Right renal cortex interstitium (tissue), 3 donors: ENCODE measurements around the gene RUFY4. TPM values are rescaled to one million over a fixed set of nuclear protein-coding genes. Genes with fewer than 3 reads are reported as not detected.

Experiments used
- DNase-seq, 3 donors: peaks; one replicate each; pipeline ENCODE4 v3.0.0-alpha.2; 2013; ENCODE audit warnings: low read depth in 3 of 3, low spot score in 2 of 3
- polyA plus RNA-seq, 3 donors: library from polyadenylated mRNA; unstranded; fragments of 120-200 nt; gene quantifications; one replicate each; pipeline ENCODE4 v1.2.1, GENCODE V29; 2013; ENCODE audit not compliant: insufficient read length in 3 of 3

Gene RUFY4, protein sequence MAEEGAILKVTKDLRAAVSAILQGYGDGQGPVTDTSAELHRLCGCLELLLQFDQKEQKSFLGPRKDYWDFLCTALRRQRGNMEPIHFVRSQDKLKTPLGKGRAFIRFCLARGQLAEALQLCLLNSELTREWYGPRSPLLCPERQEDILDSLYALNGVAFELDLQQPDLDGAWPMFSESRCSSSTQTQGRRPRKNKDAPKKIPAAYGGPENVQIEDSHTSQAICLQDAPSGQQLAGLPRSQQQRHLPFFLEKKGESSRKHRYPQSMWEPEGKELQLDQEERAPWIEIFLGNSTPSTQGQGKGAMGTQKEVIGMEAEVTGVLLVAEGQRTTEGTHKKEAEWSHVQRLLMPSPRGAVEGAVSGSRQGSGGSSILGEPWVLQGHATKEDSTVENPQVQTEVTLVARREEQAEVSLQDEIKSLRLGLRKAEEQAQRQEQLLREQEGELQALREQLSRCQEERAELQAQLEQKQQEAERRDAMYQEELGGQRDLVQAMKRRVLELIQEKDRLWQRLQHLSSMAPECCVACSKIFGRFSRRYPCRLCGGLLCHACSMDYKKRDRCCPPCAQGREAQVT
- polyA plus RNA-seq: under 1 TPM; 0.08 to 0.24 (median 0.24) TPM

DNA sequence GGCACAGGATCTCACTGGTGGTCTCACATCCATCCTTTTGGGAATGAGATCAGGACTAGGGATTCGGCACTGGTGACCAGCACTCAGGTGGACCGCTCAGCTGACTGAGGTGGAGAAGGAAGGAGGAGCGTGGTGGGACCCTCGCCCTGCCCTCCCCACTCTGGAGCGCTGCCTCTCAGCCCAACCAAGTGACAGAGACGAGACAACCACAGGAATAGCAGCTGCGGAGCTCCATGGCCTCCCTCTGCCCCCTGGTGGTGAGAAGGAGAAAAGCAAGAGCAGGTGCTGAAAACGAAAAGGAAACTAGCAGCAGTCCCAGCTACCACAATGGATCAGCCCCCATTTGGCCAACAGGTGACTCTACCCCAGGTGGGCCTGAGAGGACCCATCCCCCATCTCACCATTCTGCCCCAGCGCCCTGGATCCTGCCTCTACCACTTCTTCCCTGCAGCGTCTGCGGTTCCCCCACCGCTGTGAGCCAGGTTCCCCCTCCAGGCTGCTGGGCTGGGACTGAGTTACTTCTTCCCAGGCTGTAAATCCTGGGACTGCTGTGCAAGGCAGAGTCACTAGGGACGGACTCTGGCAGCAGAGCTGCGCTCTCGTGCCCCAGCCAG, at the start of gene RUFY4:
RUFY4 (plus strand) TSS at position 533 of the 614 bp plus-strand sequence. CDS start 1,353 bp downstream, outside the sequence.
- peak; percentile 29 to 55 (median 51) for DNase-seq

DNA sequence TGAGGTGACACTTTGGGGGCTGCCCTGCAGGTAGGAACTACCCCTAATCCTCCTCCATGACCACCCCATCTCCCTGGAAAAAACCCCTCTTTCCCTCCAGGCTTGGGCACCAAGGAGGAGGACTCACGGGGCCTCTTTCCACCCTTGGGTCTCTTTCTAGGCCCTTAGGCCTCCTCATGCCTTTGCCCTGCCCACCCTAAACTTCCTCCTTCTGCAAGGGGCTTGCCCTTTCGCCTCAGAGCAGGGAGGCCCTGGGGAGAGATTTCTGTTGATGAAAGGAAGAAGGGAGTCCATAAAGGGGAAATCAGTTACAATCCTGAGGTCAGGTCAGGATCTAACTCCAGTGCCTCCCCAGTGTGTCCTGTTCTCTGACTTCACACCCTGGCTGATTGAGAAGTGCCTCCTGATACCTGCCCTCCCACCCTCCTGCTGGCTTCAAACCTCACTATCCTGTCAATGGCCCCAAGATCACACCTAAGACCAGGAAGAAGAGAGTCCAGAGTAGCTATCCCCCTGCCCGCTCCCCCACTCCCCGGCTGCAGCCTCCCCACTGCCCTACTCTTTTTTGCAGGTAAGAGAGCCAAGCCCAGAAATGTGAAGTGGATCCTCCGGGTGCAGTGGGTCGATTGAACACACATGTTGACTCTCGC, 49.5 kb upstream of the RUFY4 start:
- no peak for DNase-seq

DNA sequence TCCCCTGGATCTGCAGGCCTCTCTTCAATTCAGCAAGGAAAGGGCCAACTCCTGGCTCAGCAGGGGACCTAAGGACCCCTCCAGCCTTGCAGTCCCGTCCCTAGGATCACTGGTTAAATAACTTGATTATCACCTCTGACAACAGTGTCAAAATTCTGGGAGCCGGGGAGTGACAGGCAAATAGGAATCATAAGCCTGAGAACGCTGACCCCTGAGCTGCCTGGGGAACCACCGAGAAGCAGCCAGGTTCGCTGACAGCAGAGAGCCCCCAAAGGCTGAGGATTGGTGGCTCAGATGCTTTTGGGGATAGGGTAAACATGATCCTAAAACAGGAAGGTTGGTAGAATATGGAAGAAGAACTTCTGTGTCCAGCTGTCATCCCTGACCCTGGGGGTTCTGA, 48.8 kb upstream of the RUFY4 start:
- DNase-seq: no peak

DNA sequence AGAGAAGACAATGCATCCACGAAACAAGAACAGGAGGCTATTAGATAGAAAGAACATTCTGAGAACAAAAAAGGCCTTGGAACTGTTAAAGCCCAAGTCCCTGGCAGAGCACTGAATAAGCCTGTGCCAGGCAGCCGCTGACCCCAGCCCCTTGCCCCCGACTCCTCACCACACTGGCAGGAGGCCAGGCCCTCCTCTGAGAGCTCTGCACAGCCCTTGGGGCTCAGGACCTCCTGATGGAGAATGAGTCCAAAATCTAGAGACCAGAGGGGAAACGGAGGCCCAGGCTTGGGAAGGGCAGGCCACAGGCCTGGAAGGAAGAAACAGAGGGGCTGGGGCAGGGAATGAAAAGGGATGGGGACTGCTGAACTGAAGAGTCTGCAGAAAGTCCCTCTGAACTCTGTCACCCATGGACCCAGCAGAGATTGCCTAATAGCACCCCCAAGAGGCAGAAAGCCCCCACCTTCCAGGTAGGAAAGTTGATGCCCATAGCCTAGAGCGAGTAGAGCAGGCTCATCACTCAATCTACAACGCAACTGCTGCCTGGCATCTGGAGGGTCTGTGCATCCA, 48.0 kb upstream of the RUFY4 start:
- no peak for DNase-seq

DNA sequence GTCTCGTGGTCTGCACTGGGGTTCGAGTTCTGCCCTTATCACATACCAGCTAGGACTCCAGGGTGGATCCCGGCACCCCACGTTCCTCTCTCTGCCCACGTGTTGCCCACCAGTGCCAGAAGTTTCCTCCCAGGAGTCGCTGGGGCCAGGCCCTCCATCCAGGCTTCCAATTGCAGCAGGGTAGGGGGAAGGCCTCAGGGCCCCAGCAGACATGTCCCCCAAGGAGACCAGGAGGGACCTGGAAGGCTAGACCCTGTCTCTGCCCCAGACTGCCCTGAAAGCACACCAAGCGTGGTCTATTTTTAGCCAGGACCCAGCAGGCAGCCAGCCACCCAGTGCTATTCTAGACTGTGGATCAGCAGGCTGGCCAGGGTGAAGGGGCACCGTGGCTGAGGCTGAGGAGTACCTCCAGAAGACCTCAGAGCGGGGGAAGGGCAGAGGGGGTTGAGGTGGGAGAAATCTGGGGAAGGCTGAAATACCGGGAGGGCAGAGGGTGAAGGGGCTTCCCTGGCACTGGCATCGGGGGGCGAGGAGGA, 47.4 kb upstream of the RUFY4 start:
- DNase-seq: no peak

DNA sequence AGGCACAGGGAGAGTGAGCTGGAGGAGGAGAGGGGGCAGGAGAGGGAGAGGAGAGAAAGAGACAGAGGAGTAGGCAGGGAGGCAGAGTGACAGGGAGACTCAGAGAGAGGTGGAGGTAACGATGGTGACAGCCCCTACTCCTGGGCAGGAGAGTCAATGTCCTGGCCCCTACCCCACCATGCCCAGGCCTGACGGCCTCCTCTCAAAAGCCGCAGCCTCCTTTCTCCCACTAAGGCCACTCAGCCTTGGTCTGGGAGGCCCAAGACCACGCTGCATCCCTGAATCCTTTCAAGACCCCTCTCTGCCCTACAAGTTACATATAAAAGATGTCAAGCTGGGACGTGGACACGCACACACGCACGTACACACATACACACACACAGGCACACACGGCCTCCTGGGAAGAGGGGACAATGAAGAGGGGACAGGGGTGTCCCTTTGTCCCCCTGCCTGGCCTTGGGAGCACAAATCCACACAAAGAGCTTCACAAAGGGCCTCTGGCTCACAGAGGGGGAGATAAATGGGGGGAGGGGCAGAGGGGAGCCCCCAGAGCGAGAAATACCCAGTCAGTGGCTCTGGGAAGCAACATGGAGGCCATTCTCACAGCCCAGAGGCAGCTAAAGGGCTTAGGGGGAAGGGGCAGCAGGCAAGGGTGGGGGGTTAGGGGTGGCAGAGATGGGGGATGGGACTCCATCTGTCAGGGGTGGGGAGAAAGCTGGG, 46.8 kb upstream of the RUFY4 start:
- DNase-seq: no peak

DNA sequence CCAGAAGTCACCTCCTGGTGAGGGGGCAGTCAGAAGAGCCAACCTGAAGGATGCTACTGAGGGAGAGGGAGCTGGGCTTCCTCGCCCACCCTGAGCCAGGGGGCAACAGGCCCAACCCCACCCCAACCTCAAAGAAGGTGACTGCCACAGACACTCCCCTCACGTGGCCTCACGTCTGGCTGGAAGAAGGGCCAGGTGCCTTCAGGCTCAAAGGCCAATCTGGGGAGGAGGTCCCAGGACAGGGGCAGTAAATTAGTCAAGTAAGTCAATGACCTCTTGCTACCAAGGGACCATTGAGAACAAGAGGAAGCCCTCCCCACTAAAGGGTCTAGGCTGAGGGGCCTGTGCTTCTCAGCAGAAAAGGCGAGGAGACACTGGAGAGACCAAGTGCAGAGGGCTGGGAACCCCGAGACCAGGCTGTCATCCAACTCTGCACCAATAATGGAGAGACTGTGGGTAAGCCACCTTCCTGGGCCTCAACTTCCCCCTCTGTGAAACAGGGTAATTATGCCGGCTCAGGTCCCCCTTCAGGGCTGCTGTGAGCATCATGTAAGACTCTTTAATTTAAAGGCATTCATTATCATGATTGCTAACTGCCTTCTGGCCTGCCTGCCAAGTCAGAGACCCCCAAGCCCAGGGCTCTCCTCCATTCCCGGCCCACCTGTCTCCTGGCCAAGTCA, 46.1 kb upstream of the RUFY4 start:
- no peak for DNase-seq

DNA sequence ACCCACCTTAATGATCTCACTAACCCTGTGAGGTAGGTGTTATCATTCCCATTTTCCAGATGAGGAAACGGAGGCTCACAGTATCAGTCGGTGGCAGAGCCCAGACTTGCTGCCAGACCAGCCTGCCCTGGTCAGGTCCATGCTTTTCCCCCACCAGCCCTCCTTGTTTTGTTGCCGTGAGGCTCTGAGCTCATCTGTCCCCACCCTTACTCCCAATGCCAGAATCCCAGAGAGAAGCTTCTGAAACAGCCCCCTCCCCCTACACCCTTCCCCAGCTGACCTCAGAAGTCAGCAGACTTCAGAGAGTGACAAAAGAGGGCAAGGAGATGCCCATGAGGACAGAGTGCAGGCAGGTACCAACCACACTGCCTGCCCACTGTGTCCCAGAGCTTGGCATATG, 45.4 kb upstream of the RUFY4 start:
- no peak for DNase-seq

DNA sequence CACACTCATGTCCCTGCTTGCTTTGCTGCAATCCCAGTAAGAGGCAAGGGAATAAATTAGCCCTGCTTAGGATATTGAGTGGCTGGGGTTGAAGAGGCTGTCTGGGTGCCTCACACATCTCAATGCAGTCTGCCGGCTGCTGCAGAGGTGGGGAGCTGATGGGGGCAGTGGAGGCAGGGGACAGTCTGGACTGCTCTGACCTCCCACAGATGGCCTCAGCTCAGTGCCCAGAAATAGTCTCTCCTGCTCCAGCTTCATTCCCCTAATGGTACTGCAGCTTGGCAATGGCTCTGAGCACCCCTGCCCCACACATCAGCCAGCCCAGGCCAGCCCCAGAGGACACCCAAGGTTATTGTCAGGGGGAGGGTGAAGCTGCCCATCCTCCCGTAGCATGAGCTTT, 44.7 kb upstream of the RUFY4 start:
- DNase-seq: no peak

DNA sequence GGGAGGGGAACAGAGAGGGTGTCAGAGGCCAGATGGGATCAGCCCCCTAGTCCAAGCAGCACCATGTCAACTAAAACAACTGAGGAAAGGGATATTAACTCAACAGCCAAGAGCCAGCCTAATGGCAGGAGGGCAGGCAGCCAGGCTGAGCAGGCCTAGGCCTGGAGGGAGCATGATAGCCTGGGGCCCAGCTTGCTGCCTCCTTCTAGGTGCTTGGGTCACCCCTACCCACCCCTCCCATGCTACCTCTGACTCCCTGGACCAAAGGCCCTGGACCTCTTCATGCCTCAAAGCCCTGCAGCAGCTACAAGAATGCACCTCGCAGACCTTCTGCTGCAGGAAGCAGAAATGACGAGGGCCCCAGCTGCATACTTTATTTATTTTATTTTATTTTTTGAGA, 44.2 kb upstream of the RUFY4 start:
- no peak for DNase-seq

DNA sequence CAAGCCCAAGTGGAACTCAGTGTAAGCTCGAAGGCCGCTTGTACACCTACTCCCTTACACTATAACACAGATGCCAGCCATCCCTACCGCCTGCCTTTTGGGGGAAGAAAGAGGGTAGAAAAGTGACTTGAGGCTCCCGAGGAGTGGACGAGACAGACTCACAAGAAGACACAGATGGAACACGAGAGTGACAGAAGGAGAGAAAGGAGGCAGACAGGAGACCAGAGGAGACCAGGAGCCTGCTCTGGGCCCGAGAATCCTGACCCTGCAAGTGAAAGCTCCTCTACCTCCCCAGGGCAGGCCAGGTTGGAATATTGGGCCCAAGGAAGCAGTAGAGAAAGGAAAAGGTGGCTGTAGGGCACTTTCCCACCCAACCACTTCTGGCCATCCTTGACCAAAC, 42.8 kb upstream of the RUFY4 start:
- no peak for DNase-seq

DNA sequence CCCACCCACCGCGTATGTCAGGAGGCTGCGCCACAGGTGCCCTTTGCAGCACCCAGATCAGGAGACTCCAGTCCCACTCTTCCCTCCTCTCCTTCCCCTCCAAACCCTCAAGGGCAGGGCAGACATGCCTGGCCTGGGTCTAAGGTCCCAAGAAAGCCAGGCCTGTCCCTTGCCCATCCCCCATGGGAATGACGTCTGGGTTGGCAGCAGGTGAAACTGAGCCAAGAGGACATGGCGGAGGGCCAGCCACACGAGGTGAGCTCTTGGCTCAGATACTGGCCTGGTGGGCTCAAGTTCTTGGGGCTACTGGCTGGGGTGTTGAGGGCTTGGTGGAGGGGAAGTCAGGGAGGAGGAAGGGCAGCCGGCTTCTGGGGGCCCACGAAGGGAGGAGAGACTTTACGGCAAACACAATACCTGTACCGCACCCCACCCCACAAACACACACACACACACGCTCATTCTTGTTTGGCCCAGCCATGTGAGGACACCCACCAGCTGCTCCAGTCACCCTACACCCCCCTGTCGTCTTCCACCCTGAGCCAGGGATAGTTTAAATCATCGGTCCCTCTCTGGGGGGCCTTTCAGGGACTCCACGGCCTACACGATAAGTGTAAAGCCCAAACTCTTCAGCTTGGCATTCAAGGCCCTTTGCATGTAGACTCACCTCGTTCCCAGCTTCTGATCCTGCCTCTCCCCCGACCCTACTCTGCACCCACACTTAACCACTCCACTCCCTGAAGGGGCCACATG, 42.2 kb upstream of the RUFY4 start:
- no peak for DNase-seq

DNA sequence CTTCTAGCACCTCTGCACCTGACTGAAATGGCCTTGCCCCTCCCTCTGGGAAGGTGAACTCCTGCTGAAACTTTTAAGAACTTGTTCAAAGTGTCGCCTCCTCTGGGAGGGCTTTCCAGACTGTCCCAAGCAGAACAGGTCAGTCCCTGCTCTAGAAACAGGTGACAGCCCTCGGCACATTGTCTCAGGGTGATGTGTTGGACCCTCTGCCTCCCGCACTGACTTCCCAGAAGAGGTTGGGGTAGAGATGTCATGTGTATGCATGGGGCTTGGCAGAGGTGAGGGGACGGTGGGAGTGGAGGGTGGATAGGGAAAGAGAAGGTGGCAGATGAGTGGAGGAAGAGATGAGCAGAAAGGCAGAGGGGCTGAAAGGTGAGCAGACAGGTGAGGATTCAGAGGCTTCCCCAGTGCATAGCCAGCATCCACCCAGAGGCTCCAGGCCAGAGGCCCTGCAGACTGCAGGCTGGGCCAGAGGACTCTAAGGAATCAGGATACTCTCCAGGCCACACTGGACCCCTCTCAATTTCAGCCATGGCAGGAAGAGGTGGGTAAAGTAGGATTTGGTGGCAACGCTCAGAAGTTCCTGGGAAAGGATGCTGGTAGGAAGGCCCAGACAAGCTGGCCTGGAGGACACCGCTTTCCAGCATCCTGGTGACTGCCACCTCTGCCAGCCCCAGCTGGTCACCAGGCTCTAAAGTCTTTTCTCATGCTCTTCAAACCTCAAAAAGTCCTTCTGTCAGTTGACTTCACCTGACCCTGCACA, 41.4 kb upstream of the RUFY4 start:
- DNase-seq: no peak

DNA sequence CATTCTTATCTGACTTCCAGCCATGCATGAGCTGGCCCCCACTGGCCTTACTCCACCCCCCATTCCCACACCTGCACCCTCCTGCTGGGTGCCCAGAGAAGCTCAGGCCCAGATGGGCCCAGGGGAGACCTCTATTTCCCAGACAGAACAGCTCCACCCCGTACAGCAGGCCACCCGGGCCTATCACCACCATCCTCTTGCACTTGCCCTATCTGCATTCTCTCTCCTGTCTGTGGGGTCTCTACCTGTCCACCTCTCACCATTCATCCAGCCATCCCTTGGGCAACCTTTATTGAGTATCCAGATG, 40.9 kb upstream of the RUFY4 start:
- DNase-seq: no peak

DNA sequence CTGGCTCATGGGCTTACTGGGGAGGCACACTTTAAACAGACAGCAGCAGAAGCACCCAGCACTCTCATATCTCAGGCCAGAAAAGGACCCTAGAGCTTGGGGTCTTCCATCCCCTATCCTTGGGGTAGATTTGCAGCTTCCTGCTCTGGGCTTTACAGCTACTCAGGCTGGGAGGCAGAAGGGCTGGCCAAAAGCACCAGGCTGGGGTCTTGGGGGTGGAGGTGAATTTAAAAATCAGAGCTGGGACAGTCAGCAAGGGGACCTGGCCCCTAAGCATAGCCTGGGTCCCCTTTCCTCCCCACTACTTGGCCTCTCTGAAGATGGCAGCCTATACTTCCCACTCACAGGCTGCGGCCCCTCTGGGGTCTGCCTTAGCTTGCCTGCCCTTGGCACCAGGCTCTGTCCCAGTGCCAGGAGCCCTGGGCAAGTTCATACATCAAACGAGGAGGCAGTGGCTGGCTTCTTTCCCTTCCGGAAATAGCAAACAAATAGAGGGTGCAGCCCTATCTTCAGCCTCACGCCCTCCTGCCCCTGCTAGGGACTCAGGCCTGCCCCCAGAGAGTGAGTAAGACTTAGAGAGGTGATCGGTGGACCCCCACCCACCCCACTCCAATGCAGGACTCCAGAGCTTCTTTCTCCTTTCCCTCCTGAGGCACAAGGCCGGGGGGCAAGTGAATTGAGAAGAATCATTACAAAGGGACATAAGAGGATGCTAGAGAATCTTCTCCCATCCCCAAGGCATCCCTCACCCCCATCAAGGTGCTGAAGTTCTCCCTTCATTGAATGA, 40.3 kb upstream of the RUFY4 start:
- no peak for DNase-seq

DNA sequence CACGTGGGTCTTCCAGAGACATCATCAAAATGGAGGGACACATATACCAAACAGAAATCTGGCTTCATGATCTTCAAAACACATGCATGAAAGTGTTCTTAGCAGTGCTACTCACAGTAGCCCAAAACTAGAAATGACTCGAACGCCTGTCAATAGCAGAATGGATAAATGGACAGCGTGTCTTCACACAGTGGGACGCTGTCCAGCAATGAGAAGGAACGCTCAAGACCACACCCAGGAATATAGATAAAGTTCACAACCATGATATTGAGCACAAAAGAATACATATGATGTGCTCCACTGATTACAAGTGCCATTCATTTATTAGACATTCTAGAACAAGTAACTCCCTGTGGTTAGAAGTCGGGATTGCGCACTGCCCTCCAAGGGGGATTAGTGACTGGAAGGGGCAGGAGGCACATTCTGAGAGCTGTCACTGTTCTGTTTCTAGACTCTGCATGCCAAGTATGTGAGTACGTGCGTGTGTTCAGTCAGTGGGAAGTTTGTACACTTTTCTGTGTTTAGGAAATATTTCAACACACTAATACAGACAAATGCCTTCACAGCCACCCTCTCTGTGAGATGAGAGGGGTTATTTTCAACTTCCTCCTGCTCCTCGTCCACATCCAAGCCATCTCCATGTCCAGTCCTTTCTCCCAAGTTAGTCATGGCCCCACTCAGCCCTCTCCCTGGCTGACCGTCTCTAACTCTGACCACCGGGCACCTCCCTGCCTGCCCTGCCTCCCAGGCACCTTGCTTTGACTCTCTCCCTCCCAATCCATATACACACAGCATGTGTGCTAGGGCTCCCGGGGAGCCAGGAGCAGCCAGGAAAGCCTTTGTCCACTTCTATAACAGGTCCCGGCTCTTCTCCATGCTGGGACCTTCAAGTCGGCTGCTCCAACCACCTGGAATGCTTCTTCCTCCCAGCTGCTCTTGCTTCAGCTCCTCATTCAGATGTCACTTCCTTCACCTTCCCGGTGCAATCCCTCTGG, 39.4 kb upstream of the RUFY4 start:
- DNase-seq: no peak
